NCI-H2227 (cell line): ENCODE results near the gene CHCT1.
A peak's percentile ranks its signal among the peaks of the same experiment; 100 is the strongest.
"Not testable (repeated sequence)": the region's sequence is repeated elsewhere in the genome, so short reads cannot be mapped to it uniquely, and the experiment has no call there.

ENCODE experiments used
- DNase-seq: peaks from one replicate; lab custom pipeline; 2025; ENCODE audit not compliant: unreplicated experiment; lab: John Stamatoyannopoulos, UW

Gene CHCT1

GRCh38 chr17:60422162-60422665 is at the start of gene CHCT1:
Gene CHCT1 (plus strand): TSS chr17:60422489. CDS start chr17:60422593, 104 bp downstream.
- DNase-seq, result no peak

GRCh38 chr17:60372790-60373483 is 49.4 kb upstream of the CHCT1 start:
- DNase-seq, result no peak

- not testable (repeated sequence) for DNase-seq
Observed at GRCh38 chr17:60378187-60378586, 44.1 kb upstream of the CHCT1 start.

- DNase-seq, result not testable (repeated sequence)
Observed at GRCh38 chr17:60379461-60379860, 42.8 kb upstream of the CHCT1 start.

- no peak for DNase-seq
Observed at GRCh38 chr17:60381958-60382357, 40.3 kb upstream of the CHCT1 start.

GRCh38 chr17:60383379-60383778 is 38.9 kb upstream of the CHCT1 start:
- DNase-seq, result peak; percentile 10

- not testable (repeated sequence) for DNase-seq
Observed at GRCh38 chr17:60384921-60385320, 37.4 kb upstream of the CHCT1 start.

- no peak for DNase-seq
Observed at GRCh38 chr17:60386147-60387058, 35.9 kb upstream of the CHCT1 start.

- no peak for DNase-seq
Observed at GRCh38 chr17:60387666-60388065, 34.6 kb upstream of the CHCT1 start.

- DNase-seq, result no peak
Observed at GRCh38 chr17:60388742-60389141, 33.5 kb upstream of the CHCT1 start.

- DNase-seq, result no peak
Observed at GRCh38 chr17:60390186-60390585, 32.1 kb upstream of the CHCT1 start.

GRCh38 chr17:60390925-60391470 is 31.3 kb upstream of the CHCT1 start:
- DNase-seq, result peak; percentile 51

- DNase-seq, result peak; percentile 67
Observed at GRCh38 chr17:60391471-60392041, 30.7 kb upstream of the CHCT1 start.

GRCh38 chr17:60392042-60392844 is 30.0 kb upstream of the CHCT1 start, which contains the start of gene USP32:
Gene USP32 (minus strand): TSS chr17:60392133. CDS start chr17:60391939, 194 bp downstream.
- DNase-seq, result peak; percentile 98

- peak; percentile 61 for DNase-seq
Observed at GRCh38 chr17:60392845-60393702, 29.2 kb upstream of the CHCT1 start.

- DNase-seq, result peak; percentile 82
Observed at GRCh38 chr17:60393840-60394723, 28.2 kb upstream of the CHCT1 start.

GRCh38 chr17:60395508-60396065 is 26.7 kb upstream of the CHCT1 start:
- DNase-seq, result peak; percentile 28

- DNase-seq, result no peak
Observed at GRCh38 chr17:60396412-60396811, 25.9 kb upstream of the CHCT1 start.
